Hepatocyte (in vitro differentiated cells): Measurements from ENCODE around the gene LENEP.

ENCODE experiments used
- CTCF ChIP-seq: fragments of 200-600 bp; sonication (generic); IDR thresholded peaks from 2 replicates; pipeline ENCODE4 v1.5.1; 2016; ENCODE audit warnings: antibody characterized with exemption, mild to moderate bottlenecking; ENCODE audit not compliant: poor library complexity
- EZH2 ChIP-seq: fragments of 200-600 bp; sonication (generic); IDR thresholded peaks from 2 replicates; pipeline ENCODE4 v1.6.1; 2016; ENCODE audit warnings: antibody characterized with exemption, mild to moderate bottlenecking, borderline replicate concordance
- EZH2phosphoT487 ChIP-seq: fragments of 200-600 bp; sonication (generic); IDR thresholded peaks from one replicate; pipeline ENCODE4 v1.6.1; 2018; ENCODE audit warnings: antibody characterized with exemption, mild to moderate bottlenecking, low read depth, moderate library complexity; ENCODE audit not compliant: unreplicated experiment, severe bottlenecking

GRCh38 chr1:154957091-154957657, 36.2 kb upstream of the LENEP start:
- TF ChIP-seq CTCF (no peak), EZH2phosphoT487 (no peak), EZH2 (no peak)
